ENCODE measurements around the gene HDC.

The HDC gene

DNA sequence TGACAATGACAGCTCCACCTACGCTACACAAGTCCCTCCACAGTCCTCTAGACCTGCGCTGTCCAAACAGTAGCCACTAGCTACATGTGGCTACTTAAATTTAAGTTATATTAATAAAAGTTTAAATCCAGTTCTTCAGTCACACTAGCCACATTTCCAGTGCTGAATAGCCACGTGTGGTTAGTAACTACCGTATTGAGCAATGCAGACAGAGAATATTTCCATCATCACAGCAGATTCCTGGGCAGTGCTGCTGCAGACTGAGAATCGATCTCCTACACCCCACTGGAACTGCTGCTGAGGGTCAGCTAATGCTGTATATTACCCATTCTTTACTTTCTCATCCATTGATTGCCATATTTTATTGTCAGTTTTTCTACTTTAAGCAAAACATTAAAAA lies 40.9 kb downstream of the HDC start:
- DNase-seq = no peak

GRCh38 chr15:50222181-50222580 lies 43.3 kb downstream of the HDC start:
- DNase-seq = no peak

DNA sequence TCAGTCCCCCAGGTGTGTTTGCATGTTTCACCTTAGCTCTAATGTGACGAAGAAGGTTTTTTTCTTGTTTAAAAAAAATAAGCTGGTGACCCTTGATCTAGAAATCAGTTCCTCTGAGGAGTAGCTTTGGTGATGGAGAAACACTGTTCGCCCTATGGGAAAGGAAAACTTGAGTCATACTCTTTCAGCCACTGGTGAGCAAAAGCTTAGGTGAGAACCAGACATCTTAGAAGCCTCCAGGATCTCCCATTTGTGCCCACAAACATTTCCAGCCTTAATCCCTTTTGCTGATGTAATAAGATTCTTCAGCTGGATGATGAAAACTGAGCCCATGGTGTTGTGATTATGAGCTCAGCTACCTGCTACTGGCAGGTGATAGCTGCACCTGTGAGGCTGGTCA lies 45.7 kb downstream of the HDC start:
- no peak for DNase-seq

DNA sequence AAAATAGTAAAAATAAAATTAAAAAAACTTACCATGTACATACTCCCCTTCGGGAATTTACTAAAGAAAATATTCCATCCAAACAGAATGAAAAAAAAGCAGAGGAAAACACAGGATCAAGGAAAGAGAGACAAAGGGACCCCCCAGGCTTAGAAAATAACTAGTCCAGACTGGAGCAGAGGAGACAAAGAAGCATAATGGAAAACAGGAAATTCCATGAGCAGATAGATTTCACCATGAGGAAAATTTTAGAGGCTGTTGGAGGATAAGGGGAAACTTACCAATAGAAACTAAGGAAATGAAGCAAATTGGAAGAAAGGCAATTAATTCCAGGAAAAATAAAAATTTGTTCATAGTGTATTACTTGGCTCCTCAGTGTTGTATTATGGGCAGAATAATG lies 46.8 kb downstream of the HDC start:
- DNase-seq = no peak

DNA sequence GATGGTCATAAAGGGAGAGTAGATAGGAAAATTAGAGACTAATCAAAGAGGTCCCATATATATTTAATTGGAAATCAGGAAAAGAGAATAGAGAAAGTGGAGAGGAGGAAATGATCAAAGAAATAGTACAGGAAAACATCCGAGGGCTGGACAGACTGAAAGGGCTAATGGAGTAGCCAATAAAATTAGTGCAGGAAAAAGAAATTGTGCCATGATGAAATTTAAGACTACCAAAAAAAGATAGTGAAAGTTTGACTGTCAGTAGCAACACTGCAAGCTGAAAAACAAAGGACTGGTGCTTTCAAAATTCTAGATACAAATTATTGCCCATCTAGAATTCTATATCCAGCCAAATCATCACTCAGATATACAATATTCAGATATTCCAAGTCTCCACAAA lies 47.2 kb downstream of the HDC start:
- DNase-seq = no peak

- no peak for DNase-seq
These were observed 54.9 kb downstream of the HDC start for GRCh38 chr15:50210462-50211157.

DNA sequence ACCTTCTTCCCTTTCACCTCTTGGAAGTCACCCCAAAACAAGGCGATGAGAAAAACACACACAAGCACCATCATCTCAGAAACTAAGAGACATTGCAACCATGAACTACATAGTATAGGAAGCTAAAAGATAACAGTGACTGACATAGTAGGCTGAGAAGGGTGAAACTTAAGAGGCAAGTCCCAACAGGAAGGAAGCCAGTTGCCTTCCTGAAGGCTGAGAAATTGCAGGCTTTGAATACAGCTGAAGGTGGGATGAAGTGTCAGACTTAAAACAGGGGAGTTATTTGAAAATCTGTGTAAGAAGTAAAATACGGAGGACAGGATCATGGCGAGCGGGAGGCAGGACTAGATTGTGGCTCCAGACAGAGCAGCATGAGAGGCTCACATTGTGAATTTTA lies 55.7 kb downstream of the HDC start:
- no peak for DNase-seq

GRCh38 chr15:50206020-50206419 lies 59.5 kb downstream of the HDC start:
- DNase-seq = no peak

GRCh38 chr15:50202003-50202402 lies 63.5 kb downstream of the HDC start:
- no peak for DNase-seq

GRCh38 chr15:50192926-50193620 lies 72.5 kb downstream of the HDC start:
- no peak for DNase-seq

DNA sequence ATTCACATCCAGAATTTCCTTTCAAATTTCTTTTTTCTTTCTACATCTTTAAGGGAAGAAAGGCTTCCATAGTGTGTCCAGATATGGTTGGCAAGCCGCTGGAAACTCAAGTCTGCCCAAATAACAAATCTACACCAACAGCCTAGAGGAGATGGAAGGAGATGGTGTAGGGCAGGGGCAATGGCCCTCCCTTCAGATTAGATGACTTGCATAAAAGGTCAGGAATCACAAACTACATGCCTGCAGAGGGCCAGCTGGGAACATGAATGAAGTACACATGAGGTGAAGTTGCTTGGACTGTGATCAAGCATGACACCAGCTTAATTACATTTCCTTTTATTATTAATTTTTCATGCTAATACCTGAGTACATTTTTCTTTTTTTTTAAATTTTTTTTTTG lies 73.4 kb downstream of the HDC start:
- no peak for DNase-seq
